CD14-positive monocyte (primary cell): ENCODE results near the gene TMPRSS2. TPM values are rescaled to one million over a fixed set of nuclear protein-coding genes. Genes with fewer than 3 reads are reported as not detected.

Experiments
- DNase-seq, 3 donors: peaks; one replicate each; pipeline ENCODE4 v3.0.0-alpha.2; 2011 to 2022
- H2AFZ ChIP-seq: 2 replicates; pipeline ENCODE4 v1.6.0; 2012; ENCODE audit warnings: mild to moderate bottlenecking, low read depth, low read length, inconsistent platforms; ENCODE audit not compliant: insufficient read depth, poor library complexity, severe bottlenecking
- H3K27ac ChIP-seq, 2 donors: 1 replicate in 1 of 2; 2 replicates in 1 of 2; pipeline ENCODE4 v1.5.1; 2012 to 2013; ENCODE audit warnings: low read length in 2 of 2, control low read depth in 1 of 2, inconsistent platforms in 1 of 2, low read depth in 1 of 2, mild to moderate bottlenecking in 1 of 2
- H3K27me3 ChIP-seq, 2 donors: one replicate each; pipeline versions ENCODE4 v1.6.0 to v1.6.1; 2011 to 2013; ENCODE audit warnings: low read length in 2 of 2; ENCODE audit not compliant: control insufficient read depth in 2 of 2, insufficient read depth in 2 of 2
- H3K36me3 ChIP-seq, 2 donors: replicated peaks in 1 of 2; 1 replicate in 1 of 2; 2 replicates in 1 of 2; pipeline versions ENCODE4 v1.5.1 to v1.6.1; 2012 to 2013; ENCODE audit warnings: low read length in 2 of 2, control low read depth in 1 of 2, inconsistent platforms in 1 of 2, mild to moderate bottlenecking in 1 of 2; ENCODE audit not compliant: insufficient read depth in 2 of 2, control insufficient read depth in 1 of 2
- H3K4me1 ChIP-seq, 2 donors: 1 replicate in 1 of 2; 2 replicates in 1 of 2; pipeline versions ENCODE4 v1.5.1 to v1.6.1; 2012 to 2013; ENCODE audit warnings: low read length in 2 of 2, control low read depth in 1 of 2, inconsistent platforms in 1 of 2, mild to moderate bottlenecking in 1 of 2, moderate library complexity in 1 of 2; ENCODE audit not compliant: insufficient read depth in 2 of 2, control insufficient read depth in 1 of 2
- H3K4me2 ChIP-seq: replicated peaks from 2 replicates; pipeline ENCODE3; 2012; ENCODE audit warnings: low read length, moderate library complexity, mild to moderate bottlenecking; ENCODE audit not compliant: poor library complexity, severe bottlenecking; ENCODE audit errors: extremely low read depth
- H3K4me3 ChIP-seq, 3 experiments: fragments of 200-600 bp in 1 of 3; sonication (generic) in 1 of 3; replicated peaks in 1 of 3; 1 replicate in 2 of 3; 2 replicates in 1 of 3; pipeline ENCODE4 v1.5.1; 2011 to 2013; ENCODE audit warnings: low read length in 3 of 3, mild to moderate bottlenecking in 3 of 3, control low read depth in 2 of 3, low read depth in 2 of 3, inconsistent platforms in 1 of 3, moderate library complexity in 1 of 3
- H3K79me2 ChIP-seq: 2 replicates; pipeline ENCODE4 v1.6.0; 2012; ENCODE audit warnings: mild to moderate bottlenecking, control low read depth, inconsistent platforms, low read length, moderate library complexity; ENCODE audit not compliant: insufficient read depth
- H3K9ac ChIP-seq: 2 replicates; pipeline ENCODE4 v1.6.0; 2017; ENCODE audit warnings: low read length, mild to moderate bottlenecking; ENCODE audit not compliant: insufficient read depth, poor library complexity, severe bottlenecking
- H3K9me3 ChIP-seq, 2 donors: replicated peaks in 1 of 2; 1 replicate in 1 of 2; 2 replicates in 1 of 2; pipeline versions ENCODE4 v1.5.1 to v1.6.1; 2012 to 2013; ENCODE audit warnings: low read length in 2 of 2, control low read depth in 1 of 2; ENCODE audit not compliant: control insufficient read depth in 1 of 2, insufficient read depth in 1 of 2
- H4K20me1 ChIP-seq: 2 replicates; pipeline ENCODE4 v1.6.0; 2012; ENCODE audit warnings: mild to moderate bottlenecking, low read length, control low read depth, moderate library complexity; ENCODE audit not compliant: insufficient read depth
- H3K27ac Mint-ChIP-seq, 7 donors: one replicate each; pipeline ENCODE4 v1.8.0; 2020; ENCODE audit warnings: mild to moderate bottlenecking in 7 of 7, mixed read lengths in 7 of 7, moderate library complexity in 6 of 7, inconsistent platforms in 2 of 7
- H3K27me3 Mint-ChIP-seq, 3 donors: one replicate each; pipeline ENCODE4 v1.8.0; 2021 to 2022; ENCODE audit warnings: low read depth in 3 of 3, mild to moderate bottlenecking in 3 of 3, mixed read lengths in 3 of 3, moderate library complexity in 3 of 3, inconsistent platforms in 1 of 3
- H3K36me3 Mint-ChIP-seq, 2 donors: one replicate each; pipeline ENCODE4 v1.8.0; 2020; ENCODE audit warnings: mixed read lengths in 2 of 2, inconsistent platforms in 1 of 2, mild to moderate bottlenecking in 1 of 2
- H3K4me1 Mint-ChIP-seq: one replicate; pipeline ENCODE4 v1.8.0; 2020; ENCODE audit warnings: mild to moderate bottlenecking, mixed read lengths
- H3K4me3 Mint-ChIP-seq, 2 donors: one replicate each; pipeline ENCODE4 v1.8.0; 2020; ENCODE audit warnings: mild to moderate bottlenecking in 2 of 2, mixed read lengths in 2 of 2, moderate library complexity in 1 of 2
- H3K9me3 Mint-ChIP-seq, 7 donors: one replicate each; pipeline ENCODE4 v1.8.0; 2020 to 2022; ENCODE audit warnings: mixed read lengths in 7 of 7, mild to moderate bottlenecking in 6 of 7, moderate library complexity in 6 of 7, inconsistent platforms in 2 of 7
- WGBS: methylation state at CpG from one replicate; pipeline ENCODE4 v1.1.5; 2013; ENCODE audit warnings: missing lambda C conversion rate; ENCODE audit not compliant: insufficient coverage; 5-methylcytosine and 5-hydroxymethylcytosine counted together
- intact Hi-C, 2 donors: fragments of 100-400 bp; cut with micrococcal nuclease; formaldehyde crosslinking; loops; one replicate each; pipeline versions ENCODE4 v1.15.0 to v1.15.1; 2023
- polyA plus RNA-seq, 3 donors: library from polyadenylated mRNA; depleted of rRNA in 1 of 3; unstranded in 2 of 3; stranded (reverse) in 1 of 3; fragments of 300-500 nt in 2 of 3; fragments of >200 nt in 1 of 3; fragmentation: Illumina TruSeq in 2 of 3; gene quantifications; 1 replicate in 2 of 3; 2 replicates in 1 of 3; pipeline ENCODE4 v1.2.3, GENCODE V29; 2012 to 2021
- TF ChIP-seq, protein P1 (sequence below): fragments of 200-600 bp; IDR thresholded peaks from one replicate; pipeline ENCODE4 v1.8.0; 2022; ENCODE audit warnings: antibody characterized with exemption, mild to moderate bottlenecking

Gene TMPRSS2
- polyA plus RNA-seq, 3 donors = not detected

DNA sequence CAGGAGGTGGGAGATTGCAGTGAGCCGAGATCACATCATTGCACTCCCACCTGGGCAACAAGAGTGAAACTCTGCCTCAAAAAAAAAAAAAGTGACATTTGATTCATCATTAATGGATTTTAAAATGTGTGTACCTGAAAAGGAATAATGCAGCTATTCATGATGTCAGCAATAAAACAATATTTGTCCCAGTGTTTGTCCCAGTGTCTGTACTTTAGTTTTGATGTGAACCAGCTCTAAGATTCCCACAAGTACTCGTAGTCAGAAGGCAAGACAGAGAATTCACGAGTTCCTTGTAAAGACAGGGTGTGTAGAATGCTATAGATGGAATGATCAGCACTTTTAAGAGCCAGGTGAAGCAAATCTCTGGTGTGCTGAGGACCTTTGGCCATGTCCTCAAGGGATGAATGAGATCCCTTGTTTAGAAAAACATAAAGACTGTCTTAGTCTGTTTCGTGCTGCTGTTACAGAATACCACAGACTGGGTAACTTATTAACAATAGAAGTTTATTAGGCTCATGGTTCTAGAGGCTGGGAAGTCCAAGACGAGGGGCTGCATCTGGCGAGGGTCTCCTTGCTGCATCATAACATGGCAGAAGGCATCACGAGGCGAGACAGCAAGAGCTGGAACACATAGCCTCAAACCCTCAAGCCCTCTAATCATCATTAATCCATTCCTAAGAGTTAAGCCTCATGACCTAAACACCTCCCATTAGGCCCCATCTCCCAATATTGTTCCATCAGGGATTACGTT lies 12.0 kb upstream of the TMPRSS2 start:
- DNase-seq = no peak
- intact Hi-C loops = no loop called here
- TF ChIP-seq, protein P1, sequence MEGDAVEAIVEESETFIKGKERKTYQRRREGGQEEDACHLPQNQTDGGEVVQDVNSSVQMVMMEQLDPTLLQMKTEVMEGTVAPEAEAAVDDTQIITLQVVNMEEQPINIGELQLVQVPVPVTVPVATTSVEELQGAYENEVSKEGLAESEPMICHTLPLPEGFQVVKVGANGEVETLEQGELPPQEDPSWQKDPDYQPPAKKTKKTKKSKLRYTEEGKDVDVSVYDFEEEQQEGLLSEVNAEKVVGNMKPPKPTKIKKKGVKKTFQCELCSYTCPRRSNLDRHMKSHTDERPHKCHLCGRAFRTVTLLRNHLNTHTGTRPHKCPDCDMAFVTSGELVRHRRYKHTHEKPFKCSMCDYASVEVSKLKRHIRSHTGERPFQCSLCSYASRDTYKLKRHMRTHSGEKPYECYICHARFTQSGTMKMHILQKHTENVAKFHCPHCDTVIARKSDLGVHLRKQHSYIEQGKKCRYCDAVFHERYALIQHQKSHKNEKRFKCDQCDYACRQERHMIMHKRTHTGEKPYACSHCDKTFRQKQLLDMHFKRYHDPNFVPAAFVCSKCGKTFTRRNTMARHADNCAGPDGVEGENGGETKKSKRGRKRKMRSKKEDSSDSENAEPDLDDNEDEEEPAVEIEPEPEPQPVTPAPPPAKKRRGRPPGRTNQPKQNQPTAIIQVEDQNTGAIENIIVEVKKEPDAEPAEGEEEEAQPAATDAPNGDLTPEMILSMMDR = no peak
- no peak overlapping the region for H3K4me3 Mint-ChIP-seq
- Histone ChIP-seq H3K9me3 (no peaks in the 10 kb centered on the region), H2AFZ (no peak overlapping the region), H3K9ac (no peak overlapping the region), H4K20me1 (no peaks in the 10 kb centered on the region), H3K4me3 (no peak overlapping the region), H3K27me3 (no peaks in the 10 kb centered on the region), H3K36me3 (no peaks in the 10 kb centered on the region), H3K4me1 (no peaks in the 10 kb centered on the region), H3K27ac (no peak overlapping the region), H3K79me2 (no peaks in the 10 kb centered on the region), H3K4me2 (no peak overlapping the region)
- H3K36me3 Mint-ChIP-seq = no peaks in the 10 kb centered on the region
- no peaks in the 10 kb centered on the region for H3K4me1 Mint-ChIP-seq
- 94% methylated on average over 6 of the region's 9 CpGs for WGBS
- peaks cover 0 to 13% (median 3%) of the 10 kb centered on the region in 7 donors for H3K9me3 Mint-ChIP-seq
- no peak overlapping the region for H3K27ac Mint-ChIP-seq
- peaks cover 4 to 10% (median 10%) of the 10 kb centered on the region in 3 donors for H3K27me3 Mint-ChIP-seq

DNA sequence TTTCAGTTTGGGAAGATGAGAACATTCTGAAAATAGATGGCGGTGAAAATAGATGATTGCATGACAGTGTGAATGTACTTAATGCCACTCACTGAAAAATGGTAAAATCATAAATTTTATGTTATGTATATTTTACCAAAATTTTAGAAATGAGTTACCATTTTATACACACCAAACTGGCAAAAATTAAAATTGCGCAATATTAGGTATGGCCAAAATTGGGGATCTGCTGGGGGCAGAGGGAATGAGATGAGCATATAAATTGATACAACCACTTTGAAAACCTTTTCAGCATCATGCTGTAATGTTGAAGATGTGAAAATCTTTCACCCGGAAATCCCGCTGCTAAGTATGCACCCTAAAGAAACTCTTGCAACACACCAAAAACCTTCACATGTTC lies 10.8 kb upstream of the TMPRSS2 start:
- H3K4me3 Mint-ChIP-seq = no peak overlapping the region
- Histone ChIP-seq H4K20me1 (no peaks in the 10 kb centered on the region), H3K27ac (no peak overlapping the region), H3K4me2 (no peak overlapping the region), H3K4me1 (no peaks in the 10 kb centered on the region), H3K36me3 (no peaks in the 10 kb centered on the region), H2AFZ (no peak overlapping the region), H3K27me3 (no peaks in the 10 kb centered on the region), H3K79me2 (no peaks in the 10 kb centered on the region), H3K9me3 (no peaks in the 10 kb centered on the region), H3K9ac (no peak overlapping the region), H3K4me3 (no peak overlapping the region)
- peaks cover 1 to 10% (median 9%) of the 10 kb centered on the region in 3 donors for H3K27me3 Mint-ChIP-seq
- no CpG with 5 or more reads among the region's 4 CpGs for WGBS
- no peak for DNase-seq
- no peaks in the 10 kb centered on the region for H3K4me1 Mint-ChIP-seq
- TF ChIP-seq, protein P1 = no peak
- intact Hi-C loops = no loop called here
- H3K27ac Mint-ChIP-seq = no peak overlapping the region
- H3K9me3 Mint-ChIP-seq = peaks cover 0 to 13% (median 5%) of the 10 kb centered on the region in 7 donors
- no peaks in the 10 kb centered on the region for H3K36me3 Mint-ChIP-seq
